HuH-7 (cell line): ENCODE results near the gene RELN.

ENCODE experiments used
- DNase-seq: peaks from one replicate; pipeline ENCODE4 v3.0.0; 2011; ENCODE audit warnings: low spot score

Gene RELN

GRCh38 chr7:103893350-103893749 lies 96.1 kb downstream of the RELN start:
- DNase-seq, result no peak

- DNase-seq, result no peak
Observed at GRCh38 chr7:103889451-103889850, 100.0 kb downstream of the RELN start.

DNA sequence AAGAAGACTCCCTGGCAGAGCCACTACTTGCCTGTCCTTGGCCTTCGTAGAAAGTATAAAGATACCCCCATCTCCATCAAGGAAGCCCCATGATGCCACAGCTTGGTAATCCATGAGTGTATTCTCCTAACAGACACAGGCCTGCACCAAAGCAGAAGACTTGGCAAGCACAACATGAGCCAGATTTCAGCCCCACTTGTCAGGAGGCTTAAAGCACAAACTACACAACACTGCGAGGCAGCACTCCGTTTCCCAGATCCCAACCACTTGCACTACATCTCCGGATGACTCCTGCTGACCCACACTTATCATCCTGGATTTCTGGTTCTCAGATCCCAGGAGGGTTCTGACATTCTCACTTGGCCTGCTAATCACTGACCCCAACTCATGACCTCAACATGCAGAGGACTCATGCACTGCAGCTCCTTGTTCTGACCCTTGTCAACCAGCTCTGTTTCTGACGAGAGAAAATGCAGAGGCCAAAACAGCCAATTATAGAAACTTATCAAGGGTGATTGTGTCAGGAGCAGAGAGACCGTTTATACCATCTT lies 100.8 kb downstream of the RELN start:
- no peak for DNase-seq

- DNase-seq, result peak; percentile 15
Observed at GRCh38 chr7:103887853-103888602, 101.4 kb downstream of the RELN start.

GRCh38 chr7:103887050-103887449 lies 102.4 kb downstream of the RELN start:
- DNase-seq, result no peak

- DNase-seq, result no peak
Observed at GRCh38 chr7:103879928-103880600, 109.4 kb downstream of the RELN start.

DNA sequence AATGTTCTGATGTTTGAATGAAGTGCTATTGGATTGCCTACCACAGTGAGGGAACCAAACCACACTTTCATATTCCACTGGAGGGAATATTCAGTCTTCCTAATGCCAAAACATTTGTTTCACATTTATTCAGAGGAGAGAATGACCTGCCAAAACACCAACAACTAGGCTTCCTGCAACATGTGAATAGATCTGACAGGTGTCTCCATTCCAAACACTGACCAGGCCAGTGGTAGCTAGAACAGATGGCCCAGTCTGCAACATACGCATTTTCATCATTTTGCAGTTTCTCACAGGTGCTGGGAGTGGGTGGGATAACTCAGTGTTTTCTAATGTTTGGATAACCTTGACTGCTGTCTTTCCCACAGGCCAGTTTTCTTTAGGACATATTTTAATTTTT lies 110.0 kb downstream of the RELN start:
- DNase-seq, result no peak

DNA sequence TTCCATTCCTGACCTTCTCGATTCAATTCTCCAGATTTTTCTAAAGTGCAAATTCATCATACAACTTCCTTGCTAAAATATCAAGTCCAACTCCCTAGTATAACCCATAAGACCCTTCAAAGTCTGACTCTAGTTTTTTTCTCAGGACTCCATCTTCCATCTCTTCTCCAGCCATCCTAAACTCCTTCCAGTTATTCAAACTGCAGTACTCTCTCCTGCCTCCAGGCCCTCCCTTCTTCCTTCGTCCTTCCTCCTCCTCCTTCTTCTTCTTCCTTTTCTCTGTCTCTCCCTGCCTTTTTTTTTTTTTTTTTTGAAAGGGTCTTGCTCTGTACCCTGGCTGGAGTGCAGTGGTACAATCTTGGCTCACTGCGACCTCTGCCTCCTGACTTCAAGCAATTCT lies 111.9 kb downstream of the RELN start:
- DNase-seq, result no peak

GRCh38 chr7:103875718-103876117 lies 113.7 kb downstream of the RELN start:
- DNase-seq, result no peak

- DNase-seq, result no peak
Observed at GRCh38 chr7:103871473-103871872, 118.0 kb downstream of the RELN start.

GRCh38 chr7:103870664-103871063 lies 118.8 kb downstream of the RELN start:
- DNase-seq, result no peak

- DNase-seq, result no peak
Observed at GRCh38 chr7:103867874-103868273, 121.6 kb downstream of the RELN start.

GRCh38 chr7:103866919-103867318 lies 122.5 kb downstream of the RELN start:
- DNase-seq, result peak; percentile 18

DNA sequence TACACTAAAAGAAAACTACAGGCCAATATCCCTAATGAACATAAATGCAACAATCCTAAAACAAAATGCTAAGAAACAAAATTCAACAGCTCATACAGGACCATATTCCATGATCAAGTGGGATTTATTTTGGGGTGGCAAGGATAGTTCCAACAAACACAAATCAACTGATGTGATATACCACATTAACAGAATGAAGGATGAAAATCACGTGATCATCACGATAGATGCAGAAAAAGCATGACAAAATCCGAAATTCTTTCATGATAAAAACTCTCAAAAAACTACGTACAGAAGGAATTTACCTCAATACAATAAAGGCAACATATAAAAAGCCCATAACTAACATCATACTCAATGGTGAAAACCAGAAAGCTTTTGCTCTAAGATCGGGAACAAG lies 124.0 kb downstream of the RELN start:
- no peak for DNase-seq

- DNase-seq, result no peak
Observed at GRCh38 chr7:103862302-103863035, 127.0 kb downstream of the RELN start.

GRCh38 chr7:103859709-103860108 lies 129.7 kb downstream of the RELN start:
- DNase-seq, result no peak

- DNase-seq, result peak; percentile 3
Observed at GRCh38 chr7:103857435-103857834, 132.0 kb downstream of the RELN start.

GRCh38 chr7:103856929-103857328 lies 132.5 kb downstream of the RELN start:
- no peak for DNase-seq

GRCh38 chr7:103855671-103856070 lies 133.8 kb downstream of the RELN start:
- no peak for DNase-seq

DNA sequence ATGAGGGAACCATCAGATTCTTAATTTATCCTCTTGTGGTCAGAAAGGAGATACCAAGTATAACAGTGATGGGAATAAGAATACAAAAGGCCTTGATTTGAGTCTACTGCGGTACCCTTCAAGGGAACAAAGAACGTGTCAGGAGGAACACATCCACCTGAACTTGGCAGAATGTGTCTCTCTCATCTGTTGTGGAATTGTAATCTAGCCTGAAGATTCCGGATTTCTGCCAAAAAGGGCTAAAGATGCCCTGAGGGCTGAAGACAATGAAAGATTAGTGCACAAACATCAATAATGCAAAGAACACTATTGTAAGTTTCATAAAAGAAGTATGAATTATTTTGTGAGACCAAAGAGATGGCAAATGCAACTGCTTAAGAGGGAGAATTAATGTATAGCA lies 134.8 kb downstream of the RELN start:
- no peak for DNase-seq

DNA sequence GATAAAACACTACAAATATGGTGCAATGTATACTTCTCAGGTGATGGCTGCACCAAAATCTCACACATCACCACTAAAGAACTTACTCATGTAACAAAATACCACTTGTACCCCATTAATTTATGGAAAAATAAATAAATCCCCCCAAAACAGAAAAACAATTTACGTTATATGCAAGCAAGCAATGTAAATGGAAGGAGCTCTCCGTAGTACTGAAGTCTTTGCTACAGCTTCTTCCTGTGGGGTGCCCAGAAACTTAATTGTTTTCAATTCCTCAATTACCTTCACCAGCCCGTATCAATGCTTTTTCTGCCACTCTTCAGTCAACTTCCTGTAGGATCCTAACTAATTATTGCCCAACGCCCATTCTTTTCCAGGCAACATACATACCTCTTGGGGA lies 138.1 kb downstream of the RELN start:
- no peak for DNase-seq

DNA sequence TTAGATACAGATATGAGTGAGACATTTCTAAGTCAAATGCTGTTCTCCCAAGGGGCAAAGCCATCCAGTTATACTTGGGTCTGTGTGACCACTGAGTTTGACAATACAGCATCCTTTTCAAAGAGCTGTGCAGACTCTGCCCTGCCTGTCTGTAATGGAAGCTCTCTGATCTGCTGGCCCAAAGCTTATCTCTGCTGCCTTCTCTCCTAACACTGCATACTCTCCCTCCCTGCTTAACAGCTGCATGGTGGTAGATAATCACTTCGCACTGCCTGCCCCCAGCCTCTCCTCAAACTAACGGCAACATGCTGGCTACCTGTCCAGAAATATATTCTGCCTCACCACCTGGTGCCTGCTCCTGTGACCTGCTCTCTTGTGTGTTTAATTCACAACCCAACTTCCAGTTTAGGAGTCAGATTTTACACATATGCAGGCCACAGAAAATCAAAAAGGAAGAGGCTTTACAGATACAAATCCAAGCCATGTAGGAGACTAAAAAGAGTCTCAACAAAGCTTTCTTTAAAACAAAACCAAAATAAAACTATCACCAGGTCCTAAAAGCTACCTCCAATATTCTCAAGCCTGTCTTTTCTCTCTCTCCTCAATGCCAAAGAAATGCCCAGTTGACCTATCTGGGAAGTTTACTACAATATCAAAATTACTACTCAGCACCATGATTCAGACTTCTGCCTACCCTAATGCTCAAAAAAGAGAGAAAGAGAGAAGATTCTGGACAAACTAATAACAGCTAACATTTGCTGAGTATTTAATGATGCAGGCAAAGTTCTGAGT lies 145.6 kb downstream of the RELN start:
- DNase-seq, result no peak
